GM18517 (cell line): ENCODE data around the gene DOCK1.
"Not testable (repeated sequence)": the region's sequence is repeated elsewhere in the genome, so short reads cannot be mapped to it uniquely, and the experiment has no call there.

Experiments used
- ATAC-seq: cut with Tn5 transposase; IDR thresholded peaks from one replicate; pipeline ENCODE4 v1.9.1; 2021; ENCODE audit warnings: mild to moderate bottlenecking, moderate library complexity; ENCODE audit not compliant: unreplicated experiment

Gene DOCK1

DNA sequence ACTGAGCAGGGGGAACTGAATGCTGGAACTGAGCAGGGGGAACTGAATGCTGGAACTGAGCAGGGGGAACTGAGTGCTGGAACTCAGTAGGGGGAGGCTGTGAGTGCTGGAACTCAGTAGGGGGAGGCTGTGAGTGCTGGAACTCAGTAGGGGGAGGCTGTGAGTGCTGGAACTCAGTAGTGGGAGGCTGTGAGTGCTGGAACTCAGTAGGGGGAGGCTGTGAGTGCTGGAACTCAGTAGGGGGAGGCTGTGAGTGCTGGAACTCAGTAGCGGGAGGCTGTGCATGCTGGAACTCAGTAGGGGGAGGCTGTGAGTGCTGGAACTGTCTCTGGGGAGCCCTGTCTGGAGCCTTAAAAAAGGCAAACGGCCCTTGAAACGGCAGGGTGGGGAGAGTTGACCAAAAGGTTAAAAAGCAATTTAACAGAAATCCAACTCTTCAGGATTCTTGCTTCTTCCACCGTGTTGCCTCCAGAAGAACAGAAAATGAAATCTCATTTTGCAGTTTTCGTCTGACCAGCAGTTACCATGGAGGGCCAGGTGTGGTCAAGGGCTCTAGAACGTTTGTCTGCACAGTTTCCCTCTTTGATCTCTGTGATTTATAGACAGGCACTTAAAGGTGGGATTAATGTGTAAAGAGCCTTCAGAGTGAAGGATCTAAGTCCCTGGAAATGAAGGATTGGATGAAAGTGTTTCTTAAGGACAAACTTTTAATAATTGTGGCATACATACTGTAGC lies 19.1 kb downstream of the DOCK1 start:
- no peak for ATAC-seq

GRCh38 chr10:126924915-126925300 lies 19.7 kb downstream of the DOCK1 start:
- no peak for ATAC-seq

DNA sequence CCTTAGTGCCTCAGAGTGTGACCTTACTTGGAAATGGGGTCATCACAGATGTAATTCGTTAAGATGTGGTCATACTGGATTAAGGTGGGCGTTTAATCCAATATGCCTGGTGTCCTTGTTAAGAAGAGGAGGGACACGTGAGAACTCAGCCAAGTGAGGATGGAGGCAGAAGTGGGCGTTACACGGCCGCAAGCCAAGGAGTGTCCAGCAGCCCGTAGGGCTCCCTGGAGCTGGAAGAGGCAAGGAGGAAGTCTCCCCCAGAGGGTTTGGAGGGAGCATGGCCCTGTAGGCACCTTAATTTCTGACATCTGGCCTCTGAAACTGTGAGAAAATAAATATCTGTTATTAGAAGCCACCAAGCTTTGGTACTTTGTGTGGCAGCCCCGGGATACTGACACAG lies 21.3 kb downstream of the DOCK1 start:
- ATAC-seq = no peak

GRCh38 chr10:126927799-126928198 lies 22.6 kb downstream of the DOCK1 start:
- ATAC-seq = no peak

DNA sequence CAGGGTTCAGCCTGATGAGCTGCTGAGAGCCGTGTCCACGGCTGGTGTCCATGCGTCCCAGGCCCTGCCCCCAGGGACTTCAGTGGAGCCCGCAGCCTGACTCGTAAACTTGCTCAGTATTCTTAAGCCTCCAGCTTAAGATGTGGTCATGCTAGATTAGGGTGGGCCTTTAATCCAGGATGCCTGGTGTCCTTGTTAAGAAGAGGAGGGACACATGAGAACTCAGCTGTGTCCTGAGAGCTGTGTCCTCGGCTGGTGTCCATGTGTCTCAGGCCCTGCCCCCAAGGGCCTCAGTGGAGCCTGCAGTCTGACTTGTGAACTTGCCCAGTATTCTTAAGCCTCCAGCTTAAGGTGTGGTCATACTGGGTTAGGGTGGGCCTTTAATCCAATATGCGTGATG lies 23.0 kb downstream of the DOCK1 start:
- no peak for ATAC-seq

DNA sequence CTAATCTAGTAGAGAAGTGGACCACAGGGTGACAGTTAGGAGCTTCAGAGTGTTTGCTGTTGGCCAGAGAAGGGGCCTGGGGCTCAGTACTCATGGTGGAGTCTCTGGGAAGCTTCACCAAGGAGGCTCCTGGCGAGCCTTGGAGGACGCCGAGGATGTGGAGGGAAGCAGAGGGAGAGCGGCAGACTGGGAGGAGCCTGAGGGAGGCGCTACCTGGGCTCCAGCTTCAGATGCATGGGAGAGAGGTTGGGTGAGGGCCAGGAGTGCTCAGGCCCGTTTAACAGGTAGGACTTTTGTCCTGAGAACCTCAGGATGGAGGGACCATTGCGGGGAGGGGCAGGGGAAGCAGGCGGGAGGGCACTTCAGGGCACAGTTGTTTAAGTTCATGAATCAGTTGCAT lies 24.2 kb downstream of the DOCK1 start:
- ATAC-seq = no peak

GRCh38 chr10:126930131-126930882 lies 25.1 kb downstream of the DOCK1 start:
- no peak for ATAC-seq

DNA sequence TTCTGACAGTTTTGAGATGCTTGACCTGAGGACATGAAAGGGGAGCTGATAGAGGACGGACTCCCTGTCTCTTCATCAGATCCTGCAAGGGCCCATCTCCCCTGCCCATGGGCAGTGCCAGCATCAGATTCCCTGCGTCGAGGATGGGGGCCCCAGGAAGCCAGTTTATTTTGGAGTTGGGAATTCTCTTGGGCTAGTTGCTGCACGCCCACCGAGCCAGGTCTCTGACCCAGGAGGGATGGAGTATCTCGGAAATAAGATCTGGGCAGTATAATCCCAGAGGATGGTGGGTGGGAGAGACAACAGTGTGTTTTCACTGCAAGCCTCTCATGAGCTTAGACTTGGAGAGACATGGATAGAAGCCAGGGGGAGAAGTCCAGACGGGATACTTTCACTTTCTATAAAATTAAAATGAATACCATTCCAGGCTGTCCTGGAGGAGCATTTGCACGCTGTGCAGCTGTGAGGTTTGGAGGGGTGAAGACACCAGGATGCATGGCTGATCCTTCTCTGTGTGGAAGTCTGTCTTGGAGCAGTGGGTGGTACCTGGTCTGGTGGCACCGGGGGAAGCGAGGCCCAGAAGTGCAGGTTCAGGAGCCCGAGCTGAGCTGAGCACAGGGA lies 25.8 kb downstream of the DOCK1 start:
- ATAC-seq = no peak

- ATAC-seq = no peak
These were observed 26.3 kb downstream of the DOCK1 start for GRCh38 chr10:126931544-126931943.

GRCh38 chr10:126932516-126932915 lies 27.3 kb downstream of the DOCK1 start:
- ATAC-seq = no peak

DNA sequence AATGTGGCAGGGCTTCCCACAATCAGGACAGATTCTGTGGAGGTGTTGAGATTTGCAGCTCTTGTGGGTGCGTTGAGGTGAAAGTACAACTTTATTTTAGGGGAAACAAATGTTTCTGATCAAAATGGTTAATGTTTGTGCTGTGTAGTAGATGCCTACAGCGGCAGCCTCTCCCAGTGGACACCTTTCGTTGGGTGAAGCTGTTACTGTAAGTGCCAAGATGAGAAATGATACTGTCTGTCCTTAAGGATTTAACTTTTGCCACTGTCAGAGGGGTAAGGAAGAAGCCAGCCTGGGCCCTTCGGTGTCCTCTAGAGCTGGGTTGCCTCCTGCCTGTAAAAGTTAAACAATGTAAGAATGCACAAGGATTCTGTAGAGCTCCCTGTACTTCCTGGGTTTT lies 27.9 kb downstream of the DOCK1 start:
- ATAC-seq = no peak

- ATAC-seq = no peak
These were observed 30.2 kb downstream of the DOCK1 start for GRCh38 chr10:126935263-126935946.

DNA sequence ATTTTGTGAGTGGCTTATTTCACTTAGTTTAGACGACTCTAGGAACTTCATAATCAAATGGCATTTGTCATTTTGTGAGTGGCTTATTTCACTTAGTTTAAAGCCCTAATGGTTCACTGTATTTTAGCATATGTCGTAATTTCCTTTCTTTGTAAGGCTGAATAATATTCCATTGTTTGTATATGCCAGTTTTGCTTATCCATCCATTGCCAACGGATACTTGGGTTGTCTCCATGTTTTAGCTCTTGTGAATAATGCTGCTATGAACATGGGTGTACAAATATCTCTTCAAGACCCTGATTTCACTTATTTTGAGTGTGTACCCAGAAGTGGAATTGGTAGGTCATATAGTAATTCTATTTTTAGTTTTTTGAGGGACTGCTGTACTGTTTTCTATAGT lies 31.8 kb downstream of the DOCK1 start:
- ATAC-seq = no peak

DNA sequence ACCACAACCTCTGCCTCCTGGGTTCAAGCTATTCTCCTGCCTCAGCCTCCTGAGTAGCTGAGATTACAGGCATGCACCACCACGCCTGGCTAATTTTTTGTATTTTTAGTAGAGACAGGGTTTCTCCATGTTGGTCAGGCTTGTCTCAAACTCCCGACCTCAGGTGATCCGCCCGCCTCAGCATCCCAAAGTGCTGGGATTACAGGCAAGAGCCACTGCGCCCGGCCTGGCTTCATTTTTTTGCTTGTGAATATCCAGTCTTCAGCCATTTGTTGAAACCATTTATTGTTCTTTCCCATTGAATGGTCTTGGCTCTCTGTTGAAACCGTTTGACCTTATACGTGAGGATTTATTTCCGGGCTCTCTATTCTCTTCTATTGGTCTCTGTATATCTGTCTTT lies 32.9 kb downstream of the DOCK1 start:
- ATAC-seq = not testable (repeated sequence)

DNA sequence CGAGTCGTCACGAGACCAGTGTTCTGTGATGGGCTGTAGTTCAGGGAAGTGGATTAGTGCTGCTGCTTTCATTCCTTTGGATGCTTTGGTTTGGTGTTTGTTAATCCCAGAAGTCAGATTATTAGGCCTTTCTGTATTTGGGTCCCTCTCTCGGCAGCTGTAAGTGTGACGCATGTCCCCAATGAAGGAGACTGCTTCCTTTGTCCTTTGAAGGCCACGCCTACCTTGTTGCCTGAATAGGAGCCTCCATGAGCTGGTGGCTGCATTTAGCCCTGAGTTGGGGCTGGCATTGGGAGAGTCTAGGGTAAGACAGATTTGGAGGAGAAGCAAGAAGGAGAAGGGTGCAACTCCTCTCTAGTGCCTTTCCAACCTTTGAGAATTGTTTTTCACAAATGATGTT lies 34.5 kb downstream of the DOCK1 start:
- ATAC-seq = no peak

- ATAC-seq = no peak
These were observed 35.6 kb downstream of the DOCK1 start for GRCh38 chr10:126940670-126941310.

- no peak for ATAC-seq
These were observed 39.0 kb downstream of the DOCK1 start for GRCh38 chr10:126944191-126944590.

DNA sequence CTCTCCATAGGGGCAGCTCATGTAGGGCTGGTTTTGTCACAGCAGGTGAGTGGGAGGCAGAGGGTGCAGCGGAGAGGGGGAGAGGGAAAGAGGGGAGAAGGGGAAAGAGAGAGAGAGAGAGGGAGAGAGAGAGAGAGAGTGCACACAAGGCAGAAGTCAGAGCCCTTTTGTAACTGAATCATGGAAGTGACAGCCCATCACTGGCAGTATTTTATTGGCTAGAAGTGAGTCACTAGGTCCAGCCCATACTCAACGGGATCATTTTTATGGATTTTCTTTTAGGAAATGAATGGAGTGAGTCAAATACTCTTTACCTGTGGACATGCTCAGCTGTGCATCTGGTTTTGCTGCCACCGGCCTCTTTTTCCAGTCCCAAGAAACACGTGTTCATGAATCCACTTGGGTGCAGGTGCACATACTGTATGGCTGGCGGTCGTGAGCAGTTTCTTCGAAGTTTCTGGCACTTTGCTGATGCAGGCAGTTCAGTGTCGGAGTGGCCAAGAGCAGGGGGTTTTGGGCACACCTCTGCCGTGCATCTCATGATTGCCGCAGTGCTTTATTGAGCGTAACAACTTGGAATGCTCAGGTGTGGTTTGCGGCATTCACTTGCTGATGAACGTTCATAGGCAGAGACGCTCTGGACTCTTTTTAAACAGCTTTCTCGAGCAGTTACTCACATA lies 40.3 kb downstream of the DOCK1 start:
- no peak for ATAC-seq

- no peak for ATAC-seq
These were observed 41.5 kb downstream of the DOCK1 start for GRCh38 chr10:126946746-126947145.

- ATAC-seq = no peak
These were observed 43.3 kb downstream of the DOCK1 start for GRCh38 chr10:126948355-126949160.
